T-helper 1 cell treated with Interleukin-12 subunit alpha and Interleukin-12 subunit beta and Interleukin-4 antibody, amounts not matched to agents 30 μg/mL and 1 μg/mL, for 36 hours (primary cell): ENCODE measurements around the gene CFAP53.

ENCODE experiments used
- H3K27ac Mint-ChIP-seq: one replicate; pipeline ENCODE4 v1.8.0; 2021; ENCODE audit warnings: mild to moderate bottlenecking, mixed read lengths
- H3K27me3 Mint-ChIP-seq: one replicate; pipeline ENCODE4 v1.8.0; 2021; ENCODE audit warnings: low read depth, mixed read lengths
- H3K36me3 Mint-ChIP-seq: one replicate; pipeline ENCODE4 v1.8.0; 2021; ENCODE audit warnings: low read depth, mixed read lengths
- H3K4me1 Mint-ChIP-seq: one replicate; pipeline ENCODE4 v1.8.0; 2021; ENCODE audit warnings: low read depth, mixed read lengths
- H3K4me3 Mint-ChIP-seq: one replicate; pipeline ENCODE4 v1.8.0; 2021; ENCODE audit warnings: mild to moderate bottlenecking, moderate library complexity, mixed read lengths
- H3K9me3 Mint-ChIP-seq: one replicate; pipeline ENCODE4 v1.8.0; 2021; ENCODE audit warnings: mixed read lengths

CFAP53 gene

DNA sequence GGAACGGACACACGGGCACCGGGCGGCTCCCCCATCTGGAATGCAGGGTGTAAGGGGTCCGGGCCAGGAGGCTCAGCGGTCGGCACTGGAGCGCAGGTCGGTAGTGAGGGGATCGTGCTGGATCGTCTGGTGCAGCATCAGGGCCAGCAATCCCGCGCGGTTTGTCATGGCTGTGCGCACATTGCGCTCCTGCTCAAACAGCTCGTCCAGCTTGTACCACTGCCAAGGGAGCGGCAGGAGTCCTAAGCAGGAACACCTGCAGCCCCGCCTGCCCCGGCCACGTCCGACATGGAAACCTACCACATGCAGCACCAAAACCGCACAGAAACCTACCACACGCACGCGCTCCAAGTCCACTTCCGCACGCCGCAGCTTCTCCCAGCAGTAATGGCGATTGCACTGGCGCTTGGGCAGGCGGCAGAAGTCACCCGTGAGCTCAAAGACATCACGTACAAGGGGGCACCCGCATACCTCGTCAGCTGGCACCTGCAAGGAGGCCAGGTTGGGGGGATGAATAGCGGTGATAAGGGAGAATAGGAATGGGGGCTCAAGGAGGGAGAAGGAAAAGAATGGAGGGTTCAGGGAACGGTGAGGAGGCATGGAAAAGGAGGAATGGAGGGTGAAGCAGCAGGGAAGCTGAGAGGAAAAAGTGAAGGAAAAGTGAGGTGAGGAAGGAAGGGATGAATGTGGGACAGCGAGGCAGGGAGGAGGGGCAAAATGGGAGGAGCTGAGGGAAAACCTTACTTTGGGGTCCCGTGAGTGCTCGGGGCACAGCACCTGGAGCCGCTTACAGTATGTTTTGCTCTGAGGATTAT is 16.4 kb upstream of the CFAP53 start:
- Mint-ChIP-seq H3K4me1 (peaks cover 46% of the 10 kb centered on the region), H3K27me3 (no peaks in the 10 kb centered on the region), H3K36me3 (peaks cover 61% of the 10 kb centered on the region), H3K9me3 (no peaks in the 10 kb centered on the region), H3K27ac (peak overlapping the region; percentile 97), H3K4me3 (peak overlapping the region; percentile 94)

DNA sequence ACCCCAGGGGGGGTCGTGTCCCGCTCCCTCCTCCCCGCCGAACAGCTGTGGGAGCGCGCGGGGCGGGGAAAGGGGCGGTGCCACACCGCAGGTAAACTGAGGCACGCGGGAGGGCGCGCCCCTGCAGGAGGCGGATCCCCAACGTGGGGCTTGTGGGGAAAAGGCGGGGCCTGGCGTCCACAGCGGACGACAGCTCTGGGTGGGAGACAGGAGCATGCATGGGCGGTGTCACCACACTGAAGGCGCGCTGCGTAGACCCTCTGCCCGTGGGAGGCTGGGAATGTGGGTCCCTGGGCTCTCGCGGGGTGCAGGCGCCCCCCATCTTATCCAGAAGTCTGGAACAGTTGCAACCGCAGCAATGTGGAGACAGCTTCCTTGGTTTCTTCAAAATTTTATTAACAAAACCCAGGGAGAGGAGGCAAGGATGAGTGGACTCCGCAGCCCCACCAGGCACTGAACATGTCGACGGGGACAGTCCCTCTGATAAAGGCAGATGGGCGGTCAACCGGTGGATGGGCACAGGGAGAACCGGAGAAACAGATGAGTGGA is 15.8 kb upstream of the CFAP53 start:
- Mint-ChIP-seq H3K4me3 (peak overlapping the region; percentile 94), H3K27me3 (no peaks in the 10 kb centered on the region), H3K4me1 (peaks cover 43% of the 10 kb centered on the region), H3K9me3 (no peaks in the 10 kb centered on the region), H3K36me3 (peaks cover 57% of the 10 kb centered on the region), H3K27ac (peak overlapping the region; percentile 97)

- Mint-ChIP-seq H3K27me3 (no peaks in the 10 kb centered on the region), H3K4me3 (peak within 1 kb of the TSS; percentile 94), H3K9me3 (no peaks in the 10 kb centered on the region), H3K36me3 (peaks cover 58% of the 10 kb centered on the region), H3K27ac (peak within 1 kb of the TSS; percentile 97), H3K4me1 (peaks cover 36% of the 10 kb centered on the region)
These were observed 15.1 kb upstream of the CFAP53 start, which contains the start of gene MBD1 for GRCh38 chr18:50281295-50281971. Gene MBD1 (minus strand): TSS chr18:50281523. CDS start chr18:50279992, 1,531 bp downstream.

- peaks cover 61% of the 10 kb centered on the region for H3K36me3 Mint-ChIP-seq
- H3K4me1 Mint-ChIP-seq = peaks cover 33% of the 10 kb centered on the region
- H3K4me3 Mint-ChIP-seq = peak overlapping the region; percentile 94
- no peaks in the 10 kb centered on the region for H3K9me3 Mint-ChIP-seq
- H3K27ac Mint-ChIP-seq = peak overlapping the region; percentile 97
- H3K27me3 Mint-ChIP-seq = no peaks in the 10 kb centered on the region
These were observed 14.5 kb upstream of the CFAP53 start for GRCh38 chr18:50280707-50281294.

GRCh38 chr18:50279752-50280151 is 13.5 kb upstream of the CFAP53 start:
- peaks cover 64% of the 10 kb centered on the region for H3K36me3 Mint-ChIP-seq
- peaks cover 32% of the 10 kb centered on the region for H3K4me1 Mint-ChIP-seq
- H3K4me3 Mint-ChIP-seq = peak overlapping the region; percentile 94
- H3K9me3 Mint-ChIP-seq = no peaks in the 10 kb centered on the region
- peak overlapping the region; percentile 97 for H3K27ac Mint-ChIP-seq
- no peaks in the 10 kb centered on the region for H3K27me3 Mint-ChIP-seq

DNA sequence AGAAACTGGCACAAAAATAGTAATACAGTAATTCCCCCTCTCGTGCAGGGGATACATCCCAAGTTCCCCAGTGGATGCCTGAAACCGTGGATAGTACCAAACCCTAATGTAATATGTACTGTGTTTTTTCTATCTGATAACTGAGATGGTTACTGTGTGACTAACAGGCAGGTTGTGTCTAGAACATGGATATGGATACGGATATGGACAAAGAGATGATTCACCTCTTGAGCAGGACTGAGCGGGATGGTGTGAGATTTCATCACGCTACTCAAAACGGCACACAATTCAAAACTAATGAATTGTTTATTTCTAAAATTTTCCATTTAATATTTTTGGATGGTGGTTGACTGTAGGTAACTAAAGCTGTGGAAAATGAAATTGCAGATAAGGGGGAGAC is 11.6 kb upstream of the CFAP53 start:
- Mint-ChIP-seq H3K4me3 (no peak overlapping the region), H3K27ac (no peak overlapping the region), H3K4me1 (peaks cover 26% of the 10 kb centered on the region), H3K27me3 (no peaks in the 10 kb centered on the region), H3K9me3 (no peaks in the 10 kb centered on the region), H3K36me3 (peaks cover 65% of the 10 kb centered on the region)

GRCh38 chr18:50276452-50276851 is 10.2 kb upstream of the CFAP53 start:
- Mint-ChIP-seq H3K27me3 (no peaks in the 10 kb centered on the region), H3K4me3 (no peak overlapping the region), H3K27ac (no peak overlapping the region), H3K36me3 (peaks cover 64% of the 10 kb centered on the region), H3K9me3 (no peaks in the 10 kb centered on the region), H3K4me1 (peaks cover 26% of the 10 kb centered on the region)

DNA sequence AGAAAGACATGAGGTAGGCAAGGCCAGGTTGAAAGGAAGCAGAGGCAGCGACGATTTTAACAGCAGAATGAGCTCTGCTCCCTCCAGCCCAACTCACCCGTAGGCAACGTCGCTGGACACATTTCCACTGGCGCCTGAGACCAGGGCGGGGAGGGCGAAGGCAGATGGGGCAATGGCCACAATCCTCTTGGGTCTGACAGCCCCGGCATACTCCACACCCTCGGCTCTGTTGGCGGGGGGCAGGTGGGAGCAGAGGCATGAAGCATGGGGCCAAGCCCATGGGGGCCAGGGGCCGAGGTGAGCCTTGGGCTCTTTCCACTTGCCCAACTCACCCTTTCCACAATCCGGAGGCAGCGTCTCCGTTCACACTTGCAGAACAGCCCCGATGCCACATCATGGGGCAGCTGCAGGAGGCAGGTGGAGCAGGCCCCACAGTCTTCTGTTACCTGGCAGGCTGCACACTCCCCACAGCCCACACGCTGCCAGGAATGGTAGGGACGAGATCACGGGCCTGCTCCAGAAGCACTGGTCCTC is 9.3 kb upstream of the CFAP53 start:
- Mint-ChIP-seq H3K27ac (no peak overlapping the region), H3K4me1 (peaks cover 18% of the 10 kb centered on the region), H3K27me3 (no peaks in the 10 kb centered on the region), H3K36me3 (peaks cover 61% of the 10 kb centered on the region), H3K9me3 (no peaks in the 10 kb centered on the region), H3K4me3 (no peak overlapping the region)

- no peak overlapping the region for H3K27ac Mint-ChIP-seq
- H3K36me3 Mint-ChIP-seq = peaks cover 61% of the 10 kb centered on the region
- H3K27me3 Mint-ChIP-seq = no peaks in the 10 kb centered on the region
- no peak overlapping the region for H3K4me3 Mint-ChIP-seq
- peaks cover 12% of the 10 kb centered on the region for H3K4me1 Mint-ChIP-seq
- H3K9me3 Mint-ChIP-seq = no peaks in the 10 kb centered on the region
These were observed 8.6 kb upstream of the CFAP53 start for GRCh38 chr18:50274941-50275340.

- no peaks in the 10 kb centered on the region for H3K27me3 Mint-ChIP-seq
- H3K27ac Mint-ChIP-seq = no peak overlapping the region
- peaks cover 66% of the 10 kb centered on the region for H3K36me3 Mint-ChIP-seq
- H3K4me1 Mint-ChIP-seq = peaks cover 4% of the 10 kb centered on the region
- H3K4me3 Mint-ChIP-seq = no peak overlapping the region
- no peaks in the 10 kb centered on the region for H3K9me3 Mint-ChIP-seq
These were observed 7.7 kb upstream of the CFAP53 start for GRCh38 chr18:50274044-50274442.

DNA sequence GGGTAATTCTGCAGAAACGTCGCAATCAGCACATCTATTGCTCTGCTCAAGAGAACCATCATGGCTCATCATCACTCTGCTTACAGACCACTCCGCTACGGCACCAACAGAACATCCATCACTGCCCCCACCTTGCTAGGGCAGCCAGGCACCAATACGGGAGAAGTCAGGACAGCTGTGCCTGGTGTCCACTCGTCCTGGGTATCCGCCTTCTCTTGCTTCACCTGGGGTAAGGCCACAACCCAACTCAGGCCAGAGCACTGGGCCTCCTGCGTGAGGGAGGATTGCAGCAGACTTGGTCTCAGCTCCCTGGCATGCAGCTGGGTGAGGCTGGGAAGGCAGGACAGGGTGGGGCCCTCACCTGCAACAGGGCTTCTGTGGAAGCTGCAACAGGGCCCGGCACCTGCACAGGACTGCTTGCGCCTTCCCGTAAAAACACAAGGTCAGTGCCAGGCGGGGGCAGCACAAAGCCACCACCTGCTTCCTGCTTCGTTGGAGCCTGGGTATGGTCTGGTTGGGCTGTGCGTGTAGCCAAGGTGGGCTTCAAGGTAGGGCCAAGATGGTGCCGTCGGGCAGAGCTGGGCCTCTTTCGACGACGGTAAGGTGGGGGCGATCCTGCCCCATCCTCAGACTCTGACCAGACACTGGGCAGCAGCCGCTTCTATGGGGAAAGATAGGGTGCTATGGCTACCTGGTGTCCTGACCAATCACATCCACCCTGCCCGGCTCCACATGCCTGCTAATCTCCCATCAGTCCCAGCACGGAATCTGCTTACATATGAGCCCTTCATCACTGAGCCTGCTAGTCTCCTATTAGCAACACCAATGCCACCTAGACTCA is 7.1 kb upstream of the CFAP53 start:
- peaks cover 2% of the 10 kb centered on the region for H3K4me1 Mint-ChIP-seq
- H3K36me3 Mint-ChIP-seq = peaks cover 66% of the 10 kb centered on the region
- no peaks in the 10 kb centered on the region for H3K27me3 Mint-ChIP-seq
- no peak overlapping the region for H3K27ac Mint-ChIP-seq
- no peaks in the 10 kb centered on the region for H3K9me3 Mint-ChIP-seq
- H3K4me3 Mint-ChIP-seq = no peak overlapping the region

DNA sequence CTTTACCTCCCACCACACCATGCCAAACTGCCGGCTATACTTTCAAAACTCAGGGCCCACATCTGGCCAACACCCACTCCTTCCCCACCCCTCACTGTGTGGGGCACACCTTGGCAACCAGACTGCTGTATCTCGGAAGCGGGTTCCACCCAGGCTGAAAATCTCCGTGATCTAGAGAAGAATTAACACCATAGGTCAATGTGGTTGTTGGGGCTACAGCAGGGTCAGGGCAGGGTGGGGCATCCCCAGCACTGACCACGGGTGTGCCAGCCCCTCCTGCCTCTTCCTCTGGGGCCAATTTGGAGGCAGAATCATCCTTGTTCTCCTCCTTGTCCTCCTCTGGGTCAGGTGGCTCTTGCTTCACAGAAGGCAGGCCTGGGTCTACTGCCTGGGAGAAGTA is 6.3 kb upstream of the CFAP53 start:
- peaks cover 4% of the 10 kb centered on the region for H3K4me1 Mint-ChIP-seq
- H3K4me3 Mint-ChIP-seq = no peak overlapping the region
- no peaks in the 10 kb centered on the region for H3K27me3 Mint-ChIP-seq
- H3K27ac Mint-ChIP-seq = no peak overlapping the region
- H3K36me3 Mint-ChIP-seq = peaks cover 64% of the 10 kb centered on the region
- H3K9me3 Mint-ChIP-seq = no peaks in the 10 kb centered on the region

DNA sequence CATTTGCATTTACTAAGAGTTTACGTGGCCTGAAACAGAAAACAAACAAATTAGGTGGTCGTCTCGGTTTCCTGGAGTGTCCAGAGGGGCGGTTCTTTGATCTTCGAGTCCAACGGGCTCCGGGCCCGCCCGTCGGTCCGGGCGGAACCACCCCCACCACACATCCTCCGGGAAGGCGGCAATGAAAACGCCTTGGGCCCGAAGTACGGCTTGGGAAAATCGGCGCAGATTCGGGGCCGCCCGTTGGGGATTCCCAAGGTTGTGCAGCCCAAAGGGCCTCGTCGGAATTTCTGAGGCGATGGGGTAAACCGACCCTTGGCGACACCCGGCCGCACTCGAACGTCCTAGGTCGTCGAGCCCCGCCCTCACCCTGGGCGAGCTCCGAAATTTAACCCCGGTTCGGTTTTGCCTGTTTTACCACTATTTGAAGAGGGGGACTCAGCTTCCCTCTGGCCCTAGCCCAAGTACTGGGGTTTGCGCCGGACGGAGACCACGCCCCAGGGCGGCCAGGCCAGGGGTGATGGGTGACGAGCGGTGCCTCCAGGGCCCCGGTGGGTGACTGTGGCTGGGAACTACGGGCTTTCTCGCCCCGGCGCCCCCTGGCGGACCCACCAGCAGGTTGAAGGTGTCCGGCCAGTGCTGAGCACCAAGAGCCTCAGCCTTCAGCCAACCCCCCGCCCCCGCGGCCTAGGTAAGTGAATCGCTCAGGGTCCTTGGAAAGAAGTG is 1.9 kb upstream of the CFAP53 start:
- Mint-ChIP-seq H3K9me3 (no peaks in the 10 kb centered on the region), H3K4me1 (peaks cover 13% of the 10 kb centered on the region), H3K27me3 (no peaks in the 10 kb centered on the region), H3K36me3 (peaks cover 31% of the 10 kb centered on the region), H3K27ac (no peak overlapping the region), H3K4me3 (peak overlapping the region; percentile 70)
